DOHH2 (cell line): Measurements from ENCODE around the gene DNAJC21.

ENCODE experiments used
- CTCF ChIP-seq: fragments of 200-600 bp; sonication (generic); IDR thresholded peaks from one replicate; pipeline ENCODE4 v1.5.1; 2014; ENCODE audit warnings: antibody characterized with exemption, mild to moderate bottlenecking, low read depth, low read length; ENCODE audit not compliant: poor library complexity, severe bottlenecking
- EZH2phosphoT487 ChIP-seq: fragments of 200-600 bp; sonication (generic); IDR thresholded peaks from 2 replicates; pipeline ENCODE4 v1.6.1; 2017; ENCODE audit warnings: borderline replicate concordance, mild to moderate bottlenecking, antibody characterized with exemption, low read length, moderate library complexity, mixed read lengths

GRCh38 chr5:34892414-34892813 is 36.9 kb upstream of the DNAJC21 start:
- no peak for TF ChIP-seq CTCF
- no peak for TF ChIP-seq EZH2phosphoT487
